Femur (tissue), 1 donor: ENCODE measurements around the gene AMY2A.
"Not testable (repeated sequence)": the region's sequence is repeated elsewhere in the genome, so short reads cannot be mapped to it uniquely, and the experiment has no call there.

Source experiments
- DNase-seq: peaks from one replicate; pipeline ENCODE4 v3.0.0-alpha.2; 2017

Gene AMY2A

DNA sequence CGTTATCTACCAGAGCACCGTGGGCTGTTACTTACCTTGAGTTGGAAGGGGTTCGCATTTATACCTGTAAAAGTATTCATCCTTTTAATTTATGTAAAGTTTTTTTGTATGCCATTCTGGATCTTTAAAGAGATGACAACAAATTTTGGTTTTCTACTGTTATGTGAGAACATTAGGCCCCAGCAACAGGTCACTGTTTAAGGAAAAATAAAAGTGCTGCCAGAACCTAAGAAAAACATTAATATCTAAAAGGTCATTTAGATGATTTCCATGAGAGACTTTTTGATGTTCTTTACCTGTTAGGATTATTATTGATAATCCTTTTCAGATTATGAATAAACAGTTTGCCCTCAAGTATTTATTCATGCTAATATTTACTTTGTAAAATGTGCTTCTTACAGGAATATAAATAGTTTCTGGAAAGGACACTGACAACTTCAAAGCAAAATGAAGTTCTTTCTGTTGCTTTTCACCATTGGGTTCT lies at the start of gene AMY2A:
TSS of gene AMY2A (plus strand) at position 434 of the 484 bp plus-strand sequence. CDS start at position 448, 14 bp downstream.
- not testable (repeated sequence) for DNase-seq

DNA sequence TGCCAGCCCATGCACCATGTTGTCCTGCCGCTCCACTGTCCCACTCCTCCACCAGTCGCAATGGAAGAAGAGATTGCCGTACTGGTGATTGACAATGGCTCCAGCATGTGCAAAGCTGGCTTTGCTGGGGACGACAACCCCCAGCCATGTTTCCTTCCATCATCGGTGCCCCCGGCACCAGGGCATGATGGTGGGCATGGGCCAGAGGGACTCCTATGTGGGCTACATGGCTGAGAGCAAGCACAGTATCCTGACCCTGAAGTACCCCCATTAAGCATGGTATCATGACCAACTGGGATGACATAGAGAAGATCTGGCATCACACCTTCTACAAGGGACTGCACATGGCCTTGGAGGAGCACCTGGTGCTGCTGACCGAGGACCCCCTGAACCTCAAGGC lies 47.7 kb upstream of the AMY2A start:
- no peak for DNase-seq

DNA sequence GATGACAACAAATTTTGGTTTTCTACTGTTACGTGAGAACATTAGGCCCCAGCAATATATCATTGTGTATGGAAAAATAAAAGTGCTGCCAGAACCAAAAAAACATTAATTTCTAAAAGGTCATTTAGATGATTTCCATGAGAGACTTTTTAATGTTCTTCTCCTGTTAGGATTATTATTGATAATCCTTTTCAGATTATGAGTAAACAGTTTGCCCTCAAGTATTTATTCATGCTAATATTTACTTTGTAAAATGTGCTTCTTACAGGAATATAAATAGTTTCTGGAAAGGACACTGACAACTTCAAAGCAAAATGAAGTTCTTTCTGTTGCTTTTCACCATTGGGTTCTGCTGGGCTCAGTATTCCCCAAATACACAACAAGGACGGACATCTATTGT lies 45.9 kb upstream of the AMY2A start, which contains the start of gene AMY2B:
TSS of gene AMY2B (plus strand) at position 301 of the 400 bp plus-strand sequence. CDS start at position 315, 14 bp downstream.
- DNase-seq: not testable (repeated sequence)

DNA sequence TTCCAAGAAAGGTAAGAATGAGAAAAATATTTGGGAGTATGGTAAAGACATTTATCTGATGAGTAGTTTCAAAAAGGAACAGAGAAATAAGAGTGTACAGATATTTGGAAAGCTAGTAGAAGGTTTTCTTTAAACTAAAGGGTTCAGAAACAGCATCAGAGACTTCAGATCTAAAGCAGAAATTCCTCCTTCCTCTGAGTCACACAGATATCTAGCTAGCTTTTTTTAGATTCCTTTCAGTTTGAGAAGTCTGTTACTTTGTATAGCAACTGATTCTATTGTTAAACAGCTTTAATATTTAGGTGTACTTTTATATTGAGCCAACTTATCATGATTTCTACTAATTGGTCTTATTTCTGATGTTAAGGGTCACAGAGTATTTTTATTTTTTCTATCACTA lies 41.2 kb upstream of the AMY2A start:
- no peak for DNase-seq

DNA sequence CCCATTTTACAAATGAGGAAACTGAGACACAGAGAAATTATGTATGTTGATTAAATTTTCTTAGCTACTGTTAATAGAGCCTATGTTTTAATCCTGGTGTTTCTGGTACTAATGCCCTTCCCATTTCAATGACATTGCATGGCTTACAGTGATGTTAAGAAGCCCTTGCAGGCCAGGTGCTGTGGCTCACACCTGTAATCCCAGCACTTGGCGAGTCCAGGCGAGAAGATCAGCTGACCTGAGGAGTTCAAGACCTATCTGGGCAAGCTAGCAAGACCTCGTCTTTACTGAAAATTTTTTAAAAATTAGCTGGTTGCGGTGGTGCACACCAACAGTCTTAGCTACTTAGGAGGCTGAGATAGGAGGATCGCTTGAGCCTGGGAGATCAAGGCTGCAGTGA lies 40.4 kb upstream of the AMY2A start:
- DNase-seq: not testable (repeated sequence)

DNA sequence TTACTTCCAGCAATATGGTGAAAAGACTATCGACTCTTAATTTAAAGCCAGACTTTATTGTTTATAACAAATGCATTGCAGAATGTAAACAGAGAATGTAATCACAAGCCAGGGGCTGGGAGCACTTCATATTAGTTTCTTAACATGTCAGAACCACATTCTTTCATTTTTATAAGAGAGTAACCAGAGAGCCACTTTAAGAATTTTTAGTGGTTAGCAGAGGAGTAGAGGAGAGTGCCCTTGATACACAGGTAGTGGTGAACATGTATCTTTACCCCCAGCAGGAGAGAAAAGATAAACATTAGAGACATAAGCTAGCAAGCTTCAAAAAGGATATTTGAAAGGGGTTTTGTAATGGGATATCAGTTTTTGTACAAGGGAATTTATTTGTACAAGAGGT lies 34.8 kb upstream of the AMY2A start:
- DNase-seq: no peak

DNA sequence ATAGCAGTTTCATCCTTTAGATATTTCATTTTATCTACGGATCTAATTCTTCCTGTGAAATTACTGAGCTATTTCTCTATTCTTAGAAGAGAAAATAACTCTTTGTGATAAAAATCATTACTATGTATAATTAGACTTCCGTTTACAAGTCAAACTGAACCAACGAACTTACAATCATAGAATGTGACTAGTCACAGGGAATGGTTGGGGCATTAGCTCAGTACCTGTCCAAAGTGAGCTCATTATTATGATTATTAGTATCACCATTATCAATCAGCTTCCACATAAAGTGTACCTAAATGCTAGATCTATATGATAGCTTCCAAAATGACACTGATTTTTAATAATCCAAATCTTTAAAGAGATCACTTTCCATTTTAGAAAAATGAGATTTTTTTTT lies 33.3 kb upstream of the AMY2A start:
- no peak for DNase-seq

DNA sequence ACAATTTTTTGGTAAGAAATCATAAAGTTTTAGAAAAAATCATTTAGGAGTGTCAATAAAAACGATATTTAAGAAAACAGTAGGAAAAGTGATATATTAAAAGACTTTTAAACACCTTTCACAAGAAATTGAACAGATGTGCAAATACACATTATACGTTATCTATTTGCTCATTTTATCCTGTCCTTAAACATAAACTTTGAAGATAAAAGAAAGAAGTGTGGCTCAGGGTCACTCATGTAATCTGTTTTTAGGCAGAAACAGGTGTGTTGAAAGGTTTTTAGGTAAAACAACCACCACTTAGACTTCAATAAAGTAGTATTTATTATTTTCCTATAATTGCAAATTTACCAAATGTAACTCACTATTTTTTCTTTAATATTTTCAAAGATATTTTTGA lies 32.7 kb upstream of the AMY2A start:
- no peak for DNase-seq

DNA sequence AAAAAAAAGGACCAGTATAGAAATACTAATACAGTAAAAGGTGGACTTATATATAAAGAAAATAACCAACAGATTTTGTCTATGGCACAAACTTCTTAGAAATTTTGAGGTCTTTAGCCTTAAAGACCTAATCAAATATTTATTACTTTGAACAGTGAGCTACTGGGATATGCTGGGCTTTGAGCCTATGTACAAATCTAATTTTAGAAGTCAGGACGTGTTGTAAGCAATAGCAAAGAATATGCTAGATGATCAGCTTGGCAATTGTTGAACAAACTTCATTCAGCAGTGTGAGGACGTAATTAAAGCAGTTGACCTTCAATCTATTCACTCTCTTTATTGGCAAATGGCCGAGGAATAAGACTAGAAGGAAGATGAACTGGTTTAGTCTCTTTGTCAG lies 14.5 kb upstream of the AMY2A start:
- DNase-seq: not testable (repeated sequence)

DNA sequence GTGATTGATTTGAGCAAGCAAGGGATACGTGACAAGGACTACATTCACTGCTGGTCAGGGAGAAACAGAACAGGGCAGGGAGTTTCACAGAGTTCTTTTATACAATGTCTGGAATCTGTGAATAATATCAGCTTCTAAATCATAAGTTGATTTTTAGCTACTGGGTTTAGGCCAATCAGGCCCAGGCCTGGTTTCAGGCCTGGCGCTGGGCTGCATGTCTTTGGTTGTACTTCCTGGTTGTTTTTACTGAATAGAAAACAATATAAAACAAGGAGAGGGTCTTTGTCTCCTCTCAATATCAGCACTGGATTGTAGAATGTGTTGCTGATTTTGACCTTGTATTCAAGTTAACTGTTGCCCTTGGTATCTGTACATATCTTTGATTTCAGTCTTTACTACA lies 865 bp upstream of the AMY2A start:
- no peak for DNase-seq

DNA sequence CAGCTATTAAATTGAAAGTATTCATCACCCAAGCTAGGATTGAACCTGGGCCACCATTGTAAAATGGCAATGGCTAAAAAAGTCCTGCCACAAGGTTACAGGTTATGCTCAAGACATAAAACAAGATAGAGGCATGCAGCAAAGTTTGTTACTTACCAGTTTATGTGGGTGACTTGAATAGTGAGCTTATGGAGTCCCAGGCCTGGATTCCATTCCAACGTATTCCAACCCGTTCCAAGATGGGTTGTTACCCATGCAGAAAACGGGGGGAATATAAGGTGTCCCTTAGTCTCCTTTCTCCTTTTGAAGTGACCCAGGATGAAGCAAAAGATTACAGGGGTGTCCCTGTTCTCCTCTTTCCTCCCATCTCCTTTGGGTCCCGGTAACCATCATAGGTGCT lies 10.2 kb downstream of the AMY2A start:
- DNase-seq: not testable (repeated sequence)

DNA sequence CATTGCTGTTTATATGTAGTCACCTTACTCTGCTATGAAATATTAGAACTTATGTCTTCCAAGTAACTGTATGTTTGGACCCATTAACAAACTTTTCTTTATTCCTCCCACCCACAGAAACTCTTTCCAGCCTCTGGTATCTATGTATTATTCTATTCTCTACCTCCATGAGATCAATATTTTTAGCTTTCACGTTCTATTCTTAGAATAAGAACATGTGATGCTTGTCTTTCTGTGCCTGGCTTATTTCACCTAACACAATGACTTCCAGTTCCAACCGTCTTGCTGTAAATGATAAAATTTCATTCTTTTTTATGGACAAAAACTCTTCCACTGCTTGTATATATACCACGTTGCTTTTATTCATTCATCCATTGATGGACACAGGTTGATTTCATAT lies 24.0 kb downstream of the AMY2A start:
- DNase-seq: not testable (repeated sequence)

DNA sequence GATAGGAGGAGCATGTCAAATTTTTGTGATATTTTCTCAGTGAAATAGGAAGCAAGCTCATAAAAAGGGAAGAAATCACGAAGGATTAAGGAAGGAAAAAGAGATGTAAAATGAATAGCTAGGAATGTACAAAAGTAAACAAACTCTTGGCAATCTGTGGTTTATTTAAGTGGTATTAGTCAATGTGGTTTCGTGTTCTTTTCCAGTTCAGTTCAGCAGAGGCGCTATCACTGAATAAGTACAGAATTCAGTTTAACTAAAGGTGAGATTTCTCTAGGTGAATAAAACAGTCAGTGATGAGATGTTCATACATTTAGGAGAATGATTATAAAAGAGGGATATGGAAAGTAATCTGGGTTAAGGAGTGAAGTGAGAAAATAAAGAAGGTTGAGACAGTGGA lies 26.7 kb downstream of the AMY2A start:
- DNase-seq: not testable (repeated sequence)

DNA sequence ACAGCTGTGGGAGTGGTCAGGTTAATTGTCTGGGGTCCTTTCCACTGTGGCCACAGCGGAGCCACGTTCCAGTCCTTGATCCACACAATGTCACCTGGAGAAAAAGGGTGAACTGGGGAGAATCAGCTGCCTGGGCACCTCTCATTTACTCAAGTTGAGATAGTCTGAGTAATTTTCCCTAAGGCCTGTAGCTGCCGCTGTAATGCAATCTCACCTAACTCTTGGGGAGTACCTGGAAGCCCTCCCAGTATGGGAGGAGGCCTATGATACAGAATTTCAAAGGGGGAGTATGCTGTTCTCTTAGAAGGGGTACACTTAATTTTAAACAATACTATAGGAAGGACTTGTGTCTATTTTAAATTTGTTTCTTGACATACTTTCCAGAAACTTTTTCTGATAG lies 33.1 kb downstream of the AMY2A start:
- DNase-seq: not testable (repeated sequence)

DNA sequence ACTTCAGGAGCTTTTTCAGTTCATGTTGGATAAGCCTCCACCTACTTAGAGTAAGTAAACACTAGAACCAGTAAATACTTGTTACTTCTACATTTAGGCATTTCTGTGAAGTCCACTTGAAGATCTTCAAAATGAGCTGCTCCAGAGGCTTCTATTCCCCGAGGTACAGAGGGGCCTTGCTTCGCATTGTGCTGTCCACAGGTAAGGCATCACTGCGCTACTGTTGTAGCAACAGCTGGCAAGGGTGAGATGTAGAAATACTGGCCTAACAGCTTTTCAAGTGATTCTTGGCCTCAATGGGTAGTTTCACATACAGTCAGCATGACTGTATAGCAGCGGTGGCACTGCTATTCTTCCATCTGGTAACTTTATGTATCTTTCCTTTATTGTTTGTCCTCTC lies 33.7 kb downstream of the AMY2A start:
- DNase-seq: not testable (repeated sequence)

DNA sequence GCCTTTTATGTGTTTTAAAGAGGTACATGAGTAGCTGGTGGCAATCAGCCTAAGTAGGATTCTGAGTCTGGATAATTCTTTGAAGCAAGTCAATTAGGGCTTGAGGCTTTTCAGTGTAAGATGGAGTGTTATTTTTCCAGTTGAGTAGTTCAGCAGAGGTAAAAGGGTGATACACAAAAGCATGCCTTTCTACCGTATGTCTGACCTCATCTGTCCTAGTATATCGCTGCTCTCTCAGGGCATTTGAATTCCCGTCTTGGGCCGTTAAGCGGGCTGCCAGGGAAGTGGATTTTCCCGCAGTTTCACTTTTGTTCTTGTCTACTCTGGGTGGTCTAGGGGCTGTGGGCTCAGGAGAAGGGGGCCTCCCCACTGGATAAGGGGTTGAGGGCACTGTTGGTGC lies 36.9 kb downstream of the AMY2A start:
- DNase-seq: not testable (repeated sequence)

DNA sequence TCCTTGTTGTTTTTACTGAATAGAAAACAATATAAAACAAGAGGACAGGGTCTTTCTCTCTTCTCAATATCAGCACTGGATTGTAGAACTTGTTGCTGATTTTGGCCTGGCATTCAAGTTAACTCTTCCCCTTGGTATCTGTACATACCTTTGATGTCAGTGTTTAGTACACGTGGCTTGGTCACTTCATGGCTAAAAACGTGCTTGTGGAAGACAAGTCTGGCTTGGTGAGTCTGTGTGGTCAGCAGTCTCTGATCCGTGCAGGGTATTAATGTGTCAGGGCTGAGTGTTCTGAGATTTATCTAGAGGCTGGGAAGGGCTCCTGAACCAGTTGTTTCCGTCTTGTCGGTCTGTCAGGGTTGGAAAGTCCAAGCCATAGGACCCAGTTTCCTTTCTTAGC lies 38.2 kb downstream of the AMY2A start, which contains the start of gene AMY1A:
TSS of gene AMY1A (plus strand) at position 301 of the 400 bp plus-strand sequence. CDS start 571 bp downstream, outside the sequence.
- DNase-seq: not testable (repeated sequence)
